GM19324 (cell line): ENCODE data around the gene MCFD2.

Experiments used
- ATAC-seq: cut with Tn5 transposase; IDR thresholded peaks from one replicate; pipeline ENCODE4 v1.9.1; 2021; ENCODE audit warnings: mild to moderate bottlenecking, moderate library complexity; ENCODE audit not compliant: unreplicated experiment, low FRiP score

MCFD2 gene

DNA sequence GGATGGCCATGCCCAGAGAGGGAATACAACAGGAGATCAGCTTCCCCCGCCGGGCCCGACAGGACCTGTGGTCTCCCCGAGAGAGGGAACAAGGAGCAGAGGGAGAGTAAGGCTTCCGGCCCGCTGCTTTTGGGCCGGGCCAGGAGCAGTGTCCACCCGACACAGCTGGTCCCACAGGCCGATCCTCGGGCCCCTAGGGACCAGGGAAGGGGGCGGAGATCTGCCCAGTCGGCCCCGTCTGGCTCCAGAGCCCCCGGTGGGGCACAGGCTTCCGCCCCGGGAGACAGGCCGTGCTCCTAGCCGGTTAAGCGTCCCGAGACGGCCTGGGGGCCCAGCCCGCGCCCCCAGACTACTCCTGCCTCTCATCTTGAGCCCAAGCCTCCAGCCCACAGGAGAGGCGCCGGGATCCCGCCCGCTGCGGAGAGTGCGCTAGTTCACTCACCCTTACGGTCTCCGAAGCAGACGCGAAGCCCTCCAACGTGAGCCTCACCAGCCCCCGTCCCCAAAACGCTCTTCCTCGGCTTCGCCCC is at the start of gene MCFD2:
TSS of gene MCFD2 (minus strand) at position 526 of the 530 bp plus-strand sequence. CDS start 6,635 bp downstream, outside the sequence.
- peak; percentile 10 for ATAC-seq

DNA sequence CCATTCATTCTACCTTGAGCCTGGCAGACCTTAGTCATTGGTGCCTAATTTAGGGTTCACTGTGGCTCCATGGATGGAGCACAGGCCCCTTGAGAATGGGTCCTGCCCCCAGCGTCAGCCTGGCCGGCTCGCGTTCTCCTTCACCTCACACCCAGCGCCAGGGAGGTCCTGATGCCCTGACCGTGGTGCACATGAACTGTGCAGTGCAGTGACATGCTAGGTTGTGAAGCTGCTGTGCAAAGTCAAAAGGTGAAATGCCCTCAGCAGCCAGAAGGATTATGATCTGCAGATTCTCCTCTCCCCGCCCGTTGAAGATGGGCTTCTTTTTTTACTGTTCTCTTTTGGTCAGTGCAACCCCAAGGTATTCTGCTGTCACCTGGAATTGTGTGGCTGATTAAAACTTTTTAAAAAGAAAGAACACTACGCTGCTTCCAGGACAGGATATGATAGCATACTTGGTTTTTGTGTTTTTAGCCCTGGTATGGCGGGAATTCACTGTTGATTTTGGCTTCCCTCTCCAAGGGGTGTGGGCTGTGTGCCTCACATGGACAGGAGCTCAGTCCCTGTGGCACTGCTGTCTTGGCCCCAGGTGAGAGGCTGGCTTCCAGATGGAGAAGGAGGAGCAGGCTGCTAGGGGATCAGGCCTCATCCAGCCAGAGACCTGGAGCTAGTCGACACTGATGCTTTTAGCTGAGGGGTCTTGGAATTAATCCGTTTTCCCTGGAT is 49.4 kb upstream of the MCFD2 start:
- ATAC-seq: no peak

DNA sequence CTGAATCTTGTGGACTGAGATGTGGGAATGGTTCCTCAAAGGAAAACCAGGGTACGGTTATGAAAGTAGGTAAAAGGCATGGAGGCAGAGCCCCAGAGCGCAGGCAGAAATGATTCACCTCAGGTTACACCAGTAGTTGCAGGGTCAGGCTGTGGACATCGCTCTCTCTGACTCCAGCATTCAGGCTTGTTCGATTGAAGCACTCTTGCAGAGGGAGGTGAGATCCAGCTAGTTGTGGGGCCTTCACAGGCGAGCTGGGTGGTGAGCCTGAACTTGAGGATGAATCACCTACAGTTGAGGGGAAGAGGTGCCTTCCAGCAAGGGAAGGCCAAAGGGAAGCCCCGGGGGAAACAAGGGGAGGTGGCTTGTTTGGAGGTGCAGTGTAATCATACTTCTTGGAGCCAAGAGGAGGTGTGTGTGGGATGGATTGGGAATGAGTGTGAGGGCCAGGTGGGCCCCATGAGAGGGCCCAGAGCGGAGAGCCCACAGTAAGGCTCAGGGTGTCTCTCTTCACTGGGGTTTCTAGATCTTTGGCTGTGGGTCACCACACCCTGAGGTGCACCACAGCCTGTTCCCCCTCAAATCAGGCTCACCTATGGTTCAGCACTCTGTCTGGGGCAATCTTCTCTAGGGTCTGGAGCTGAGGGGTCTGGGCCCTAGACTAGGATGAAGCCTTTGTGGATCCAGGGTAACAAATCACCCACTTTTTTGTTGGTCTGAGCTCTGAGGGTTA is 48.5 kb upstream of the MCFD2 start:
- no peak for ATAC-seq

DNA sequence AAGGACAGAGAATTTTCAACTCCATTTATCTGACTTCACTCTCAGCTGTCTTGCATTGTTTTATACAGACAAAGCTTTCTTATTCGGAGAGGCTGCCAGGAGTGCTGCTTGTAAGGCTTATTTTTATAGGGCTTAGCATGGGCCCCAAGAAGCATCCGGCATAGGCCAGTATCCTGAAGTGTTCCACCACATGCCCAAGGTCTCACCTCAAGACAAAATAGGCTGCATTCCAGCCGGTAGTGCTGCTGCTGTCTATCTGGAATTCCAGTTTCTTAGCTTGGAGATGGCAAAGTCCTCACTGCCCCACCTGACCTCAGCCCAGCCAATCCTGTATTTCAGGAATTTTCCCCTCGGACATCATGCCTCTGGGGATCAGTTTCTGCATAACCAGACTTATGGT is 47.6 kb upstream of the MCFD2 start:
- ATAC-seq: no peak

DNA sequence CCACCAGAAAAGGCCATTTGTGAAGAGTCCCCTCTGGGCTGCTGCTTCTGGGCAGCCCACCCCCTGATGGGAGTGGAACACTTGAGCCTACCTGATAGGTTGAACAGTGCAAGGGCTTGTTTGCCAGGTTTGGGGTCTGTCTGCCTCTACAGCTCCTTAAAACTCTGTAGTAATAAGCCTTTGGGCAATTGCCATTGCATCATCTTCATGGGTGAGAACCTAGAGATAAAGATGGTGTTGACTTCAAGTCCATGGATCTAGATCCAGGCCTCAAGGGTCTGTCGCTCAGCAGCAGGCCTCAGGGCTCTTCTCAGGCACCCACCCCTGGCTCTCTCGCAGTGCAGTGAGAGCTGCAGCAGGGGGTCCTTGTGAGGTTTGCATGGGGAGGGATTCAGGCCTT is 47.1 kb upstream of the MCFD2 start:
- no peak for ATAC-seq

DNA sequence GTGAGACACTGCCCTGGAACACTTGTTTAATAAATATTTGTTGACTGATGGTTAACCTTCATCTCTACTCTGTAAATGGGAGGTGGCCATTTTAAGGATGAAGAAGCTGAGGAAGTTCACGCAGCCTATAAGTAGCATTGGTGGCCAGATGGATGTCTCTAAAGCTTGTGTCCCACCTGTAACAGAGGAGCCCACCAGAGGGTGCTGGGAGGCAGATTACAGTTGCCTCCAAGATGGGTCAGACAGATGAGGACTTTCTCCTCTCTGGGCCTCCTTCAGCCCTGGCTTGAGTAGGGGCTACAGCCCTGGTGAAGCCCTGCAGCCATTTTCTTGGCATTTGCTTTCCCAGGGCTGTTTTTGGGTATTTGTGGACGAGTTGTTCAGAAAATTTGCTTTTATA is 45.0 kb upstream of the MCFD2 start:
- no peak for ATAC-seq

DNA sequence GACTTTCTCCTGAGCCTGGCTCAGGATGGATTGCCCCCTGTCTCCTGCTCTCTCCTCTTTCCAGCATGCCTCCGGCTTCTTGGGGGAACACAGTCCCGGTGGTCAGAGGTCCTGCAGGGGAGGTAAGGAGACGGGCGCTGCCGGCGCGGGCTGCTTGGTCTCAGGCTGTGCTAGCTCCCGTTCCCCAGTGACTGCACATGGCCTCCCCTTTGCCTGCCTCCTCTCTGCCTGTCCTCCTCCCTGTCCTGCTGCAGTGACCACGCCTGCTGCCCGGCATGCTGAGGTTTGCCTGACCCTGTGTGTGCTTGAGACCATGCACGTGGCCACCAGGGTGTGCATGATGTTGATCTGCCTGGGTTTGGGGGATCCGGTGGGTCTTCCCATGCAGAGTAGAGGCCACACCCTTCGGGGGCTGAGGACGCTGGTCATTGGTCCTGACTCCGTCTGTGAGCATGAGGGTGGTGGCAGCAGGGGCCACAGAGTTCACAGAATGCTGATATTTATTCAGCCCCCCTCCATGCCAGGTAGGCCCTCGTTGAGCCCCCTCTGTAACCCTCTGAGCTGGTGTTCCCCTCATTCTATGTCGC is 42.9 kb upstream of the MCFD2 start:
- no peak for ATAC-seq

DNA sequence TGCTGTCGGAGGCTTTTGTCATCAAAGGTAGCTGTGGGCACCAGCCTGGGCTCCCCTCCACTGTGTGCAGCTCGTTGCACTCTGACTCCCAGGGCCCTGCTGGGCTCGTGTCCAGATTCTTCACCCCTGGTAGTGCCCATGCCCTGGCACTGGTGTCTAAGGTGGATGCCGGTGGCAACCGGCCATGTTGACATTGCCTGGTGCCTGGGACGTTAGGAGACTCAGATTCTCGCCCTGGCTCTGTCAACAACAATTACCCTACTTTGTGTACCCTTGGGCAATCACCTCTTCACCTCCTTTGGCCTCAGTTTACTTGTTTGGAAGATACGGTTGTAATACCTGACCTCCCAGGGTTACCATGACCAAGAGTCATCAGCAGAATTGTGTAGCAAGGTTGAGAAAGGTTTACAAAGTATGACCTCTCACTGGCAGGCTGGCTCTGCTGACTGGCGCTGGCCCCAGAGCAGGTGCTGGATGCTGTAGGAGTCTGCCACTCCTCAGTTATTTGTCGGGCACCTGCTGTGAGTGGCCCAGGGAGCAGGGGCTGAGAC is 41.5 kb upstream of the MCFD2 start:
- ATAC-seq: no peak

DNA sequence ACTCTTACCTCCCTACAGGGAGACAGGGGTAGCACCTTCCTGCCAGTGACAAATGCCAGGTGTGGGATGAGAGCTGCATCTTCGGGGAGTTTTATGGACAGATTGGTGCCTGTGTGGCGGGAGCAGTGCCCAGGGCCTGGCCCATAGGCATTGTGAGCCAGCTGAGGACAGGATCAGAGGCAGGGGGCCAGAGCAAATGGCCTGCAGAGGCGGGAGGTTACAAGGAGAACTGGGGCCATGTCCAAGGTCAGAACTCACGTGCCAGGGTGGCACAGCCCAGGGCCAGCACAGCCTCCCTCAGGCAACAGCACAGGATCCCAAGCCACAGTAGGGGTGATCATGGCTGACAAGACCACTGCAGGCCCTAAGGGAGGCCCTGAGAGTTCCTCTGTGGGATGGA is 40.2 kb upstream of the MCFD2 start:
- no peak for ATAC-seq

DNA sequence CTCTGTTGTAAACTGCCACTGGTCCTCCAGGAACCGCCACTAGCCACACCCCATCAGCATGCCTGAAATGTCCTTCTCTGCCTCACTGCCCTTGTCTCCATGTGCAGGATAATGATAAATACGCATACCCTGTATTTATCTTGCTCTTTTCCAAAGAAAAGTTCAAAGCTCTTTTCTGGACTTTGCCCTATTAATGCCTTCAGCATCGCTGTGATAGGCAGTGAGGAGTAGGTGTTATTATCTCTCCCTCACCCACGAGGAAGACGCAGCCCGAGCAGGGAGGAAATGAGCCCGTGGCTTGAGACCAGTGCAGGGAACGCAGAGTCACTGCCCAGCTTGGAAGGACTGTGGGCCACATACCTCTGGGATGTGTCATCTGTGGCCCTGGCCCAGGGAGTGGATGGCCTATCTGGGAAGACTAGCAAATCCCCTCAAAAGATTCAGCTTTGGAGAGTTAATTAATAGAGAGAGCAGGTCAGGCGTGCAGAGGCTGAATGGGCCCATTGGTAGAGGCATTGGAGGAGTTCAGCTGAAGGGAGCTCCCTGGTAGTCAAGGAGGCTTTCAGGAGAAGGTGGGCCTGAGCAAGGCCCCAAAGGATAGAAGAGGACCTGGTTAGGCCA is 39.5 kb upstream of the MCFD2 start:
- ATAC-seq: no peak

DNA sequence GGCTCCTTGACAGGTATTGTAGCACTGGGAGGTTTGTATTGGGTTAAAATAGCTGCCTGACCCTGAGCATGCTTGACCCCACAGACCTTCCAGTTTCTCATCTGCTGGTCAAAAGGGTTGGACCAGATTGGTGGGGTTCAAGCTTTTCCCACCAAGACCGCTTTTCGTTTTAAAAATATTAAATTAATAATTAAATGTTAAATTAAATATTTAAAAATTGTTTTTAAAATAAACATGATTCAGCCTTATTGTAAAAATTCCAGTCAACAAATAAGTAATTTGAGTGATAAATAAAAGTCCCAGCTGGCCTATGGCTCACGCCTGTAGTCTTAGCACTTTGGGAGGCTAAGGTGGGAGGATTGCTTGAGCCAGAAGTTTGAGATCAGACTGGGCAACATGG is 36.6 kb upstream of the MCFD2 start:
- ATAC-seq: no peak

DNA sequence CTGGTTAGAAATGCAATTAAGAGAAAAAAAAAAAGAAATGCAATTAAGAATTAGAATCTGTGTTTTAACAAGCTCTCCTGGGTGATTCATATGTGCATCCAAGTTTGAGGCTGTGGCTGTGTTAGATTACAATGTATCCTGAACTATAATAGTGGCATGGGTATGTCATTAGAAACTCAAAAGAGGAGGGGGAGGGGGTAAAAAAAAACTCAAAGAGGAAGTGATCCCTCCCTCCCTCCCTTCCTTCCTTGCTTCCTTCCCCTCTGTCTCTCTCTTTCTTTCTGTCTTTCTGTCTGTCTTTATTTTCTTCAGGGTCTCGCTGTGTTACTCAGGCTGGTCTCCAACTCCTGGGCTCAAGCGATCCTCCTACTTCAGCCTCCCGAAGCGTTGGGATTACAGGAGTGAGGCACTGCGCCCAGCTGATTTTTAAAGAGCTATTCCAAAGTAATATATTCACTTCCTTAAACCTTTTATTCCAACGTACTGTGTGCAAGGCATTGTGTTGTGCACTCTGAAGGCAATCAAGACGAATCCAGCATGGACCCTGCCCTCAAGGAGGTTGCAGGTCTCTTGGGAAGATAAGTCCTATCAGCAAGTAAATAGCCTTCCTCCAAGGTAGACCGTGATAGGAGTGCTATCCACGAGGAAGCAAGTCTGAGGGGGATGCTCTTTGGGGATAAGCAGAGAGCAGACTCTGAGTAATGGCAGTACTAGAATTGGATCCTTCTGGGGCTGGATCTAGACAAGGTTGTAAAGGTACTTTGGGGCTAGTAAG is 35.9 kb upstream of the MCFD2 start:
- no peak for ATAC-seq

DNA sequence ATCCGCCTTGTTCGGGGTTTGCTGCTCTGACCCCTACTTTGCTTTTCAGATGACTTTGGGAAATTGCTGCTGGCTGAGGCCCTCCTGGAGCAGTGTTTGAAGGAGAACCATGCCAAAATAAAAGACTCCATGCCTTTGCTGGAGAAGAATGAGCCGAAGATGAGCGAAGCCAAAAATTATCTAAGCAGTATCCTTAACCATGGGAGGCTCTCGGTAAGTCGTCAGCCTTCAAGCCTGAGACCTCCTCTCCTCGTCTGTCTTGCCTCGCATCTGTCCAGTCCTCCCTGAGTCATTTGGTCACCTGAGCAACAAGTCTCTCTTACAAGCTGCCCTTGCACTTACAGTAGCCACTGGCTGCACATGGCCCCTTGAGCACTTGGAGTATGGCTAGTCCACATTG is 34.7 kb upstream of the MCFD2 start:
- ATAC-seq: no peak

DNA sequence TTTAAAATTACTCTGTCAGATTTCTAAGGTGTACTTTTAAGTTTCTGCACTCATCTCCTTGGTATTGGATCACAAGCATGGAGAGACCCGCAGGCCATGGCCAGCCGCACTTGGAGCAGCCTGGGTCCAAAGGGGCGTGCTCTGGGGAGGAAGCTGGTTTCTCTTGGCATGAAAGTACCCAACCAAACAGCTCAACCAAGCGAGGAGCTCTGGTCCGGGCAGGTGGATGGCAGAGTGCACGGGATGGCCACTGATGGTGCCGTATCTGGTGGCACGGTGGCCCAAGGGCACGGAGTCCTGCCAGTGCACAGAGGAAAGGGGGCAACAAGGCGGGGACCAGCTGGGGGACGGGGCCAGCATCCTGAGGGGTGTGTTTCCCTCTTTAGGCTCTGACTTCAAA is 32.2 kb upstream of the MCFD2 start:
- ATAC-seq: no peak

DNA sequence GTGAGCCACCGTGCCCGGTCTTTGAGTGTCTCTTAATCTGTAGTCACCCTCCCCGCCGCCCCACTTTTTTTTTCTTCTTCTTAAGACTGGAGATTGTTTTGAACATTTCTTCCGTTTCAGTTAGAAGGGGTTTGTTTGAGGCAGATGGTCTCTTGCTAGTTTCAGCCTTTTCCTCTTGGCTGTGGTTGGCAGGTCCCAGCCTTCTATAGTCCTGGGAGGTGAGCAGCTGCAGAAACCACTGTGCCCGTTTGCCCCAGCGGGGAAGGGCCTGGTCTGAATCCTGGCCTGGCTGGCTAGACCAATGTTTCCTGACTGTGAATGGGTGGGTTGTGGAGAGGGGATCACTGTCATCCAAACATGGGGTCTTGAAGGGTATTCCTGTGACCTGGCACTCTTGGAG is 30.1 kb upstream of the MCFD2 start:
- ATAC-seq: no peak

DNA sequence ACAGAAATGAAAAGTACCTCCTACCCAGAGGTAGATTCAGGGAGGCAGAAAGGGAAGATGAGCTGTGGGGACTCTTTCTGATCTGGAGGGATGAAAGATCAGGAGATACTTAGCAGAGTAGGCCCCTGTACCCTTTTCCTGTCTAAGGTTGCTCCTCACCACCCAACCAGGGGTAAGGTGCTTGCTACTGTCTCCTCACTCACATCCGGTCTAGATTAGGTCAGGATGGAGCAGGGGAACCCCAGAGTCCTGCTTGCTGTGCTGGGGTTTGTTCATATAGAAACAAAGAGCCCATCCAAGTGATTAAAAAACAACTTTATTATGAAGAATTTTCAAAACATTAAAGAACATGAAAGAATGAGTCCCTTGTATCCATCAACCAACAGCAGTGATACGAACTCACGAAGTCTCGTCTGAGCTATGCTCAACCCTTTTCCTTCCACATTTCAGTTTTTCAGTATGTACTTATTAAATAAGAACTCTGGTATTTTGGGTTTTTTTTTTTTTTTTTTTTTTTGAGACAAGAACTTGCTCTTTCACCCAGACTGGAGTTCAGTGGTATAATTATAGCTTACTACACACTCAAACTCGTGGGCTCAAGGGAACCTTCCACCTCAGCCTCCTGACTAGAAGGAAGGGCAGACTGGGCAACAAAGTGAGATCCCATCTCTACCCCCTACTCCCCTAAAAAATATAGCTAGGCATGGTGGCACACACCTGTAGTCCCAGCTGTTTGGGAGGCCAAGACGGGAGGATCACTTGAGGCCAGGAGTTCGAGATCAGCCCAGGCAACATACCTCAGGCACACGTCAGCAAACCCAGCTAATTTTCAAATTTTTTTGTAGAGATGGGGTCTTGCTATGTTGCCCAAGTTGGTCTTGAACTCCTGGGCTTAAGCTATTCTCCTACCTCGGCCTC is 28.5 kb upstream of the MCFD2 start:
- ATAC-seq: no peak

DNA sequence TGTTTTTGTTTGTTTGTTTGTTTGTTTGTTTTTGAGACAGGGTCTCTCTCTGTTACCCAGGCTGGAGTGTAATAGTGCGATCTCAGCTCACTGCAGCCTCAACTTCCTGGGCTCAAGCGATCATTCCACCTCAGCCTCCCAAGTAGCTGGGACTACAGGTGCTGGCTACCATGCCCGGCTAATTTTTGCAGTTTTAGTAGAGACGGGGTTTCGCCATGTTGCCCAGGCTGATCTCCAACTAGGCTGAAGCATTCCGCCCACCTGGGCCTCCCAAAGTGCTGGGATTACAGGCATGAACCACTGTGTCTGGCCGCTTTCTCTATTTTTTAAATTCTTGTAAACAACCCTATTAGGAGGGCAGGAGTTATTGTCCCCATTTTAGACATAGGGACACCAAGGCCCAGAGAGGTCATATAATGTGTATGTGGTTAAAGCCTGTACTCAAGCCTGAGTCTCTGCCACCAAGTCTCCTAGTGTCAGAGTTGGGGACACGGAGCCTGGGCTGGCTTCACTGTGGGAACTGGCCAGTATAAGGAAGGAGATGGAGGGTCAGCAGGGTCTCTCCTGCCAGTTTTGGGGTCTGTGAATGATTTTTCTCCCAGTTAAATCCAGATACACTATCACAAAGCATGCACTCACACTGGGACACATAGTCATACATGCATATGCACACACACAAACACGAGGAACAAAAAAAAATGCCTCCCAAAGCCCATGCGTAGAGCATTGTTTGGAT is 27.5 kb upstream of the MCFD2 start:
- ATAC-seq: no peak

DNA sequence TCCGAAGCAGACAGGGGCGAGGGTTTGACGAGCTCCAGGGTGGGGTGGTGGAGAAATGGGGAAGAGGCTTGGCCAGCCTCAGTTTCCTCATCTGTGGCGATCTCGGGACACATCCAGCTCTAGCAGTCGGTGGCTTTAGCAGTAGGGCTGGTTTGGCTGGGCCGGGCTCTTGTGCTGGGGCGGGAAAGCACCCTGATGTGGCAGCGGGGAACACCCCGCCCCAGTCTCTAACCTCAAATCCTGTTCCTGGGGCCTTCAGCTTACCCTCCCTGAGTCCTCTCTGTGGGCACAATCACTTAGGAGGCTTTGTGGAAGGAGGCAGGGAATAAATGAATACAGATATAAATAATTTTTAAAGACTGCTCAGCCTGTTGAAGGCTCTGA is 26.5 kb upstream of the MCFD2 start:
- ATAC-seq: no peak
